ENCODE measurements around the gene KRTAP5-6.
"Not testable (repeated sequence)": the region's sequence is repeated elsewhere in the genome, so short reads cannot be mapped to it uniquely, and the experiment has no call there.

KRTAP5-6 gene

DNA sequence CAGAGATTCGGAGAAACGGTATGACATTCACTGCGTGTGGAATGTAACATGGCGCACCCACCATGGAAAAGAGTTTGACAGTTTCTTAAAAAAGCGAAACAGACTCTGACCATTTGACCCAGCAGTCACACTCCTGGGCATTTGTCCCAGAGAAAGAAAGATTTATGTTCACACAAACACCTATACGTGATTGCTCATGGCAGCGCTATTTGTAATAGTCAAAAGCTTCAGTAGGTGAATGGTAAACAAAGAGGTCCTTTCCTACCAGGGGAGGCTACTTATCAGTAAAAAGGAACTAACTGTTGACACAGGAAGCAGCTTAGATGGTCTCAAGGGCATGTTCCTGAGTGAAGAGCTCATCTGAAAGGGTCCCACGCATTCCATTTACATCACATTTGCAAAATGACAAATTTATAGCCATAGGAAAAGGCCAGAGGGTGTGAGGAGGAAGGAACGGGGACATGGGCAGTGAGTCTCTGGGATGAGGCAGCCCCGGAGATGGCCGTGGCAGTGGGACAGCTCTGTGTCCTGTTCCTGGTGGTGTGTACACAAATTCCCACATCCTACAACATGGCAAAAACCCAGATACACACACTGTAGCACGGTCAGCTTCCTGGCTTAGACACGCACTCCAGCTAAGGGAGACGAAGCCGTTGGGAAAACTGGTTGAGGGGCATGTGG, 14.6 kb upstream of the KRTAP5-6 start:
- DNase-seq, result no peak
- TF ChIP-seq, protein P1, sequence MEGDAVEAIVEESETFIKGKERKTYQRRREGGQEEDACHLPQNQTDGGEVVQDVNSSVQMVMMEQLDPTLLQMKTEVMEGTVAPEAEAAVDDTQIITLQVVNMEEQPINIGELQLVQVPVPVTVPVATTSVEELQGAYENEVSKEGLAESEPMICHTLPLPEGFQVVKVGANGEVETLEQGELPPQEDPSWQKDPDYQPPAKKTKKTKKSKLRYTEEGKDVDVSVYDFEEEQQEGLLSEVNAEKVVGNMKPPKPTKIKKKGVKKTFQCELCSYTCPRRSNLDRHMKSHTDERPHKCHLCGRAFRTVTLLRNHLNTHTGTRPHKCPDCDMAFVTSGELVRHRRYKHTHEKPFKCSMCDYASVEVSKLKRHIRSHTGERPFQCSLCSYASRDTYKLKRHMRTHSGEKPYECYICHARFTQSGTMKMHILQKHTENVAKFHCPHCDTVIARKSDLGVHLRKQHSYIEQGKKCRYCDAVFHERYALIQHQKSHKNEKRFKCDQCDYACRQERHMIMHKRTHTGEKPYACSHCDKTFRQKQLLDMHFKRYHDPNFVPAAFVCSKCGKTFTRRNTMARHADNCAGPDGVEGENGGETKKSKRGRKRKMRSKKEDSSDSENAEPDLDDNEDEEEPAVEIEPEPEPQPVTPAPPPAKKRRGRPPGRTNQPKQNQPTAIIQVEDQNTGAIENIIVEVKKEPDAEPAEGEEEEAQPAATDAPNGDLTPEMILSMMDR (IDR thresholded peaks at IDR 0.05; ENCODE audit: low read depth, low read length), result no peak
- H3K27ac ChIP-seq, result no peak overlapping the region
- H3K36me3 ChIP-seq, result no peaks in the 10 kb centered on the region
- H3K9me3 ChIP-seq (ENCODE audit: severe bottlenecking), result no peaks in the 10 kb centered on the region
- H3K27me3 ChIP-seq (ENCODE audit: insufficient read depth, low read depth, severe bottlenecking), result peaks cover 47% of the 10 kb centered on the region
- H3K4me3 ChIP-seq (ENCODE audit: low read depth, low read length), result no peak overlapping the region

DNA sequence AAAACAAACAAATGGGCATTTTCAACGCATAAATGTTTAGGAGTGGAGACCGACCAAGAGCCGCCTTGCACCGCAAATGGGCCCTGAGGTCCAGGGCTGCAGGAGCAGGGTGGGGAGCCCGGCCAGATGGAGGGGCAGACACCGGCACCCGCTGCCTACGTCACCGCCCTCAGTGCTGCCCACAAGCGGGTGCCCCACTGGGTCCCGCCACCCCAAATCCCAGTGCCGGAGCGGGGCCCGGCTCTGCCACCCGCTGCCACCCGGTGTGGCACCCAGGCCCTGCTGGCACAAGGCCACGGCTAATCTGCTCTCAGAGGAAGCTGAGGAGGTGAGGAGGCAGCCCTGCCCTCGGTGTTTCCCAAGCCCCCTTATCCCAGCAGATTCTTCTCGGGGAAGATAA, 13.8 kb upstream of the KRTAP5-6 start:
- not testable (repeated sequence) for H3K36me3 ChIP-seq; H3K4me3 ChIP-seq (ENCODE audit: low read depth, low read length); DNase-seq; H3K9me3 ChIP-seq (ENCODE audit: severe bottlenecking); H3K27ac ChIP-seq
- peaks cover 39% of the 10 kb centered on the region for H3K27me3 ChIP-seq (ENCODE audit: insufficient read depth, low read depth, severe bottlenecking)

DNA sequence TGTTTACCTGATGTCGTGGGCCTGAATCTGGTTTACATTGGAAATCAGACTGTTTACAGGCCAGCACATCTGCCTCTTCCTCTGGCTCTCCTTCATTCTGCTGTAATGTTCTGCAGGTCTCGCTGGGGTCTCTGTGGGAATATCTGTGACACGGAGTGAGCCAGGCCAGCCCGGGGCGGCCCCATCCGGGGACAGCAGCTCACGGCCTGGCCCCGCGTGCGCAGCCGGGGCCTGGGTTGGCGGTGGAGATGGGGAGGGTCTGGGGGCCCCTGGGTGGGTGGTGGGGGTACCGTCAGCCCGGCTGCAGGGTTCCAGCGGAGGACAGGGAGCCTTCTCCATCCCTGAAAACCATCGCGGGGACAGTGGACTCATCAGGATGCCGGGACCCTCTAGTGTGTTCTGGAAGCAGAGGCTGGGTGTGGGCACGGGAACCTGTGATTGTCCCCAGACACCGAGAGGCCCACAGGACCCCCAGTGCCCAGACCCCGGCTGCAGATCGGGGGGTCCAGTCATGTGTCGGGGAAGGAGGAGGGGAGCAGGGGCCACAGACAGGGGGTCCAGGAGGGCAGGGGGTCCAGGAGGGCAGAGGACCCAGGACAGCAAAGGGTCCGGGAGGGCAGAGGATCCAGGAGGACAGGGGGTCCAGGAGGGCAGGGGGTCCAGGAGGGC, 13.0 kb upstream of the KRTAP5-6 start:
- H3K4me3 ChIP-seq (ENCODE audit: low read depth, low read length); DNase-seq; H3K27ac ChIP-seq; H3K36me3 ChIP-seq; H3K9me3 ChIP-seq (ENCODE audit: severe bottlenecking): not testable (repeated sequence)
- H3K27me3 ChIP-seq (ENCODE audit: insufficient read depth, low read depth, severe bottlenecking), result peaks cover 36% of the 10 kb centered on the region

DNA sequence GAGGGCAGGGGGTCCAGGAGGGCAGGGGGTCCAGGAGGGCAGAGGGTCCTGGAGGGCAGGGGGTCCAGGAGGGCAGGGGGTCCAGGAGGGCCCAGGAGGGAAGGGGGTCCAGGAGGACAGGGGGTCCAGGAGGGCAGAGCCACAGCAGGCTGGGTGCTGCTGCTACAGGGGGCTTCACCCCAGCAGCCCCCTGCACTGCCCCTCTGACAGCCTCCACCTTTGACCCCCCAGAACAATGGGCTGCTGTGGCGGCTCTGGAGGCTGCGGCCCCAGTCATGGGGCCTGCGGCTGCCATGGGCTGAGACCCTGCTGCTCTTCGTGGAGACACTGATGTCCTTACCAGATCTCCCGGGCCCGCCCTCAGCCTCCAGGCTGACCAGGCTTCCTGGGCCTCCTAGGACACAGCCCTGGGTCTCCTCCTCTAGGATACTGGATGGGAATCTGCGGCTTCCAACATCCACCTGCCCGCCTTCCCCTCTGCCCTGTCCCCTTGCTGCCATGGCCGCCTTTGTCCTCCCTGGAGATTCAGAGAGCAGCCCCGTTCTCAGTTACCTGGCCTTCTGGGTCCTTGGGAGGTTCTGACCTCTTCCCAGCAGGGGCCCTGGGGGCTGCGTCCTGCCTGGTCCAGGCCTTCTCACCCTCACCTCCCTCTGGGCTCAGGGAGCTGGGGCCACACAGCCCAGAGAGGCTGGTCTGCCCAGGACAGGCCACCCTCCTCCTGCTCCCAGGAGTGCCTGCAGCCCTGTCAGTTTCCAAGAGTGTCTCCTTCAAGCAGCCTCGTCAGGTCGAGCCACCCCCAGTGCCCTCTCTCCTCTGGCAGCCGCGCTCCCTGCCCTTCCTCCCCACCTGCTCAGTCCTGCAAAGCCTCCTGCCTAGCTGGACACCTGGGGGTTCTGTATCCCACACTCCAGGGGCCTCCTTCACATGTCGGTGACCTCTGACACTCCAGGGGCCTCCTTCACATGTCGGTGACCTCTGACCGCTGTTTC, 11.8 kb upstream of the KRTAP5-6 start:
- not testable (repeated sequence) for H3K36me3 ChIP-seq
- H3K27me3 ChIP-seq (ENCODE audit: insufficient read depth, low read depth, severe bottlenecking), result peaks cover 36% of the 10 kb centered on the region

DNA sequence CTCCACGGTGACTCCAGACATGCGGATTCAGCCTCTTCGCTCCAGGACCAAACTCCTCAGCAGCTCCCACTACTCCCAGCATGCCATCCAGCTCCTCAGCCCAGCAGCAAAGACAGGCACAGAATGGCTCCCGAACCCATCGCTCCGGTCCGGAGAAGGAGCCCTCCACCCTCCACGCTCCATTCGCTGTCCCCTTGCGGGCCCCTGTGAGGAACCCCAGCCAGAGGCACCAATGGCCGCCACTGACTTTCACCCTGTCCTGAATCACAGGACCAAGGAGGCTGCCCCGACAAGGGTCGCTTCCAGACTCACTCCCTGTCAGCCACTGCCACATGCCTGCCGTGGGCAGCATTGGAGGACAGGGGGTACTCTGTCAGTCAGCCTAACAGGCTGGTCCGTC, 10.8 kb upstream of the KRTAP5-6 start:
- H3K27ac ChIP-seq; H3K9me3 ChIP-seq (ENCODE audit: severe bottlenecking); H3K36me3 ChIP-seq; DNase-seq; H3K4me3 ChIP-seq (ENCODE audit: low read depth, low read length): not testable (repeated sequence)
- H3K27me3 ChIP-seq (ENCODE audit: insufficient read depth, low read depth, severe bottlenecking), result peaks cover 37% of the 10 kb centered on the region

More for the DNA sequence above, 11.8 kb upstream of the KRTAP5-6 start:
- DNase-seq; H3K9me3 ChIP-seq (ENCODE audit: severe bottlenecking); H3K27ac ChIP-seq; H3K4me3 ChIP-seq (ENCODE audit: low read depth, low read length): not testable (repeated sequence)

DNA sequence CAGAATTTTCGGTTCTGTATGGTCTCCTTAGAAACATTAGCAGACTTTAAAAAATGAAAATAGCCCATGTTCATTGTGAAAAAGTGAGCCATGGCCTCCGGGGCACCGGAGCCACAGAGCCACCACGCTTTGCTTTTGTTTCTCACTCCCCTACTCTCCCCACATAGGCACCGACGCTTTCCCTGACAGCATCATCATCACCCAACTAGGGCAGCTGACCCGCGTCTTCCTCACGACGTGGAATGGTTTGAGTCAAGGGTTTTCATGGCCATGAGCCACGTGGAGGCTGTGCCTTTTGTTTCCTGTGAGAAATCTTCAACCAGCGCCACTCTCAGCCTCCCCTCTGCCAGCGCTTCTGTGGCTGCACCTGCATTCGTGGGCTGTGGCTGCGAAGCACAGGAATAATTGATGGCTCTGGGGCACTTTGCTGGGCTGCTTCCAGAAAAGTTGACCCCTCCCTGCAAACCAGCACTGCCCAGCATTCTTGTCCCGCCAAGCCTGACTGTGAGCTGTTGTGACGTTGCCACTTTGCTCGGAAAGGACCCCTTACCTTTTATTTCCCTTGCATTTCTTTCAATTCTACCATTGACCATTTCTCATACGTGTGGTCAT, 8.6 kb upstream of the KRTAP5-6 start:
- not testable (repeated sequence) for H3K36me3 ChIP-seq; H3K4me3 ChIP-seq (ENCODE audit: low read depth, low read length); H3K9me3 ChIP-seq (ENCODE audit: severe bottlenecking); H3K27ac ChIP-seq; DNase-seq
- H3K27me3 ChIP-seq (ENCODE audit: insufficient read depth, low read depth, severe bottlenecking), result peaks cover 40% of the 10 kb centered on the region

DNA sequence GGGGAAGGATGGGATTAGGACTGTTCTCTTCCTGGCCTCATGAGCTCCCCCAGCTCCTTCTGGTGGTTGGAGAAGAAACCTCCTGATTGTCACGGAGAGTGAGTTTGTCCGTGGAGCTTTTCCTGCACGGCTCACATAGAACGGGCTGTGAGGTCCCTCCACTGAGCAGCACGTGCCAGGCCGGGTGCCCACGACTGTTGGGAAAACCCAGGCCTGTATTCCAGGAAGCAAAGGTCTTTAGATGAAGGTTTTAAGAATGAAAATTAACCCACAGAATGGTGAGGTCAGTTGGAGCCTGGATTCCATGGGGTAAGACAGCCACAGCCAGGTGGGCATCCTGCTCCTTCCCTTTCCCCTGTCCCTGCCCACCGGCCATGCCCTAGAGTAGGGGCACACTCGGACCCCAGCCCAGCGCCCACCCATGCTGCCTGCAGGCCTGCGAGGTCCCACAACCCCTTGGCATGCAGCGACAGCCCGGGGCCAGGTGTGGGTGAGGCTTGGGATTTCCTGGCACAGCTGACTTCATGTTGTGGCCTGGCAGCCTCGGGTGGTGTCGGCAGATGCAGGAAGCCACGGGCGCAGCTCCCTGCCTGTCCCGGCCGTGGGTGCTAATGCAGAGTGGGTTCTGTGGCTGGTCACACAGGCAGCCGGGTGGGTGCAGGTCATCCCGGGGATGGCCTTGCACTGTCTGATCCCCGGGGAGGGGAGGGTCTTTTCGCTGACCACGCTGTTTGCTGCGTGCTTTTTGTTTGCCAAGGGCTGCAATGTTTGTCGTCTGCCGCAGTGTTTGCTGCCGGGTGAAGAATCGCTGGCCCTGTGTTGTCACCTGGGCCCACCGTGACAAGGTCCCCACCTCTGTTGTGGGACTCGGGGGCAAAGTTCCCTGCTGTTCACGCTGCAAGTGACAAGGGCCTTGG, 7.5 kb upstream of the KRTAP5-6 start:
- not testable (repeated sequence) for H3K9me3 ChIP-seq (ENCODE audit: severe bottlenecking); H3K27ac ChIP-seq; H3K36me3 ChIP-seq; DNase-seq; H3K4me3 ChIP-seq (ENCODE audit: low read depth, low read length)
- H3K27me3 ChIP-seq (ENCODE audit: insufficient read depth, low read depth, severe bottlenecking), result peaks cover 48% of the 10 kb centered on the region

Data from WERI-Rb-1 (cell line).